HEK293 (cell line): Measurements from ENCODE around the gene BRD2.

Source experiments
- CTCF ChIP-seq: fragments of 450-650 bp; formaldehyde crosslinking; IDR thresholded peaks from 2 replicates; pipeline ENCODE4 v1.5.1; 2016; ENCODE audit warnings: missing biosample characterization, missing genetic modification characterization
- ZNF585B ChIP-seq: fragments of 450-650 bp; formaldehyde crosslinking; IDR thresholded peaks from 2 replicates; pipeline ENCODE4 v1.5.1; 2016; ENCODE audit warnings: missing biosample characterization, missing genetic modification characterization
- ZSCAN5A ChIP-seq: fragments of 450-650 bp; formaldehyde crosslinking; IDR thresholded peaks from 2 replicates; pipeline ENCODE4 v1.5.1; 2016; ENCODE audit warnings: missing biosample characterization, missing genetic modification characterization

GRCh38 chr6:32967151-32968091 is 973 bp upstream of the BRD2 start:
- TF ChIP-seq CTCF: peak; percentile 82
- no peak for TF ChIP-seq ZSCAN5A (tag by site-specific recombination)
- no peak for TF ChIP-seq ZNF585B (tag by site-specific recombination)
